Measurements from ENCODE around the gene LRRC63.

Gene LRRC63

GRCh38 chr13:46310066-46310465, 98.3 kb downstream of the LRRC63 start:
- no peak for DNase-seq (ENCODE audit: low read depth in 2 of 2)

DNA sequence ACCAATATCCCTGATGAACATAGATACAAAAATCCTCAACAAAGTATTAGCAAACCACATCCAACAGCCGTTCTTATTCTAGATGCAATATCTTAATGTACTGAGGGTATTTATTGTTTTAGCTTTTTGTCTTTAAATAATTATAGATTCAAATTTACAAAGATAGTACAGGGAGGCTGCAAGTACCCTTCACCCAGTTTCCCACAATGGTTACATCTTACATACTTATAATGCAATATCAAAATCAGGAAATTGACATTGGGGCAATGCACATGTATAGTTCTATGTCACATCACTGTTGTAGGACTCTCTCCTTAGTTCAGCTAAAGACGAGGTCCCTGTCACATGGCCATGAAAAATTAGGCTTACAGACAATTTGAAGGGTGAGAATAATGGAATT, 99.5 kb downstream of the LRRC63 start:
- no peak for DNase-seq (ENCODE audit: low read depth in 2 of 2)

DNA sequence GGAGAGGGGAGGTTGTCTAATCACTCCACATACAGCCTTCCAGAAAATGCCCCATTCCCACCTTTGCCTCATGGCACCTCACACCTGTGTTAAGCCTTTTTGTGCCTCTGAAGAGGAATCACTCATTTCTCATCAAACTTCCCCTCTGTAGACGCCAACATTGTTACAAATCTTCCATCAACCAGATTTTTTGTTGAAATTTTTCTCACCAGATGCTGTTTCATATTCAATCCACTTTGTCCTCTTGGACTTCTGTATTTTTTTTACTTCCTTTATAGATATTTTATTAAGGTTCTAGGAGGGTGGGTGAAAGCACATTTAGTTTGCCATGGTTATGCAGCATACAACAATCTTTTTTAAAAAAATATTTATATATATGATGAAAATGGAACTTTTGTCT, 101.3 kb downstream of the LRRC63 start:
- DNase-seq (ENCODE audit: low read depth in 2 of 2), result no peak

DNA sequence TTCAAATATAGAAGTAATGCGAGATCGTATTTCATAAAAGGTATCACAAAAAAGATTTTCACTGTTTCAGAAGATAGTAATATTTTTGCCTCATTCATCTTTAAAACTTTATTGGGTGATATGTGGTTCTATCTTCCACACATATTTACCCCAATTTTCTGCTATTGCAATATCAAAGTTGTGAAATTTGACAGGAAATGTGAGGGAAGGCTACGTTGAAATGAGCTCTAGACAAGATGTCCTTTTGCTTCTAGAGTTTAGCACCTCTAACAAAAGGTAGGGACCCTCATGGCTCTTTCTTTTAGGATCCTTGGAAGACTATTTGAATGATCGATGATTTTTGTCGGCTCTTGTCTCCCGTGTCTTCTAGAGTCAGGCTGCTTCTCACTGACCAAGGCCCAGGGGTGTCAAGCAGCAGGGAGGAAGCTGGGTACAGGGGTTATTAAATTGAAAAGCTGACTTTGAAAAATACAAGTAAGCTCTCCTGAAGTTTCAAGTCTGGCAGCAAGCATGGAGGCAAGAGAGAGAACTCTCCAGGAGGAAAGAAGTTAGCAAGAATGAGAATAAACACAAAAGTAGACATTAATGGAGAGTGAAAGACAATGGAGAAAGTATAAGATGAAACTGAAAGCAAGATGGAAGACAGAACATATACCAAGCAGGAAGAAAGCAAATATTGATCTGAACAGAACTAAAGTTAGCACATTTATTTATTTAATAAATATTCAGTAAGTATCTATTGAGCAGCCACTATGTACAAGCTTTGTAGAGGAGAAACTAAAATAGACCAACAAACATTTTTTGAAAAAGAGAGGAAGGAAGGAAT, 101.9 kb downstream of the LRRC63 start:
- DNase-seq (ENCODE audit: low read depth in 2 of 2), result no peak

- DNase-seq (ENCODE audit: low read depth in 2 of 2), result no peak
These were observed 102.9 kb downstream of the LRRC63 start for GRCh38 chr13:46314587-46314986.

DNA sequence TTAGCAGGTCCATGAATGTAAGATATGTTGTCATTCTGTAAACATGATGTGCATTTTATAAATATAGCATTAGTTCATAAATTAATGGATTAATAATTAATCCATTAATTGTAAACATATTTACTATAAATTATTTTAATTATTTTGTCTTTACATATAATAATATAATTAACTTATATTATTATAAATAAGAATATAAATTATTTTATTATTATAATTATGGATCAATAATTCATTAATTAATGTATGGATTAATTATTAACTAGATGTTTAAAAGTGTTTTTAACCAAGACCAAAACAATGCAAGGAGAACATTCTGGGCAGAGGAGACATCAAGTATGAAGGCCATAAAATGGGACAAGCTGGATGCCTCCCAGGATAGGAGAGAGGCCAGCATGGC, 103.3 kb downstream of the LRRC63 start:
- DNase-seq (ENCODE audit: low read depth in 2 of 2), result no peak

- DNase-seq (ENCODE audit: low read depth in 2 of 2), result no peak
These were observed 103.9 kb downstream of the LRRC63 start for GRCh38 chr13:46315491-46316075.

GRCh38 chr13:46317120-46317519, 105.4 kb downstream of the LRRC63 start:
- no peak for DNase-seq (ENCODE audit: low read depth in 2 of 2)

- no peak for DNase-seq (ENCODE audit: low read depth in 2 of 2)
These were observed 107.3 kb downstream of the LRRC63 start for GRCh38 chr13:46318986-46319385.

- no peak for DNase-seq (ENCODE audit: low read depth in 2 of 2)
These were observed 108.7 kb downstream of the LRRC63 start for GRCh38 chr13:46320406-46320805.

DNA sequence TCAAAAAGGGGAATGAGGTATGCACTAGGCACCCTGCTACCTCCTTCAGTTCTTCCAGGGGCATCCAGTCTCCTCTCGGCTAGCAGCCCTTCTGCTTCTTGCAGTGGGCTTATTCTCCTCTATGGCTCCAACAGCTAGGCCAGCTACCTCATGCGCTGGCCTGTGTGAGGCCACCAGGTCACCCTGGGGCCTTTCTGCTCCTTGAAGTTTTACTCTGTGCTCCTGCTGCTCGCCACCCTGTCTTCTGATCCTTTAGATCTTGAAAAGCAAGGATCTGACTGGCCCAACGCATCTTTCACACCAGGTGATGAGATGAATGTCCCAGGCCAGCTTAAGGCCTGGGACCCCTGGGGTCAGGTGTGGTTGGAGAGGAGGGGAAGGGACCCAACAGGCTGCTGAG, 109.1 kb downstream of the LRRC63 start:
- DNase-seq (ENCODE audit: low read depth in 2 of 2), result no peak

DNA sequence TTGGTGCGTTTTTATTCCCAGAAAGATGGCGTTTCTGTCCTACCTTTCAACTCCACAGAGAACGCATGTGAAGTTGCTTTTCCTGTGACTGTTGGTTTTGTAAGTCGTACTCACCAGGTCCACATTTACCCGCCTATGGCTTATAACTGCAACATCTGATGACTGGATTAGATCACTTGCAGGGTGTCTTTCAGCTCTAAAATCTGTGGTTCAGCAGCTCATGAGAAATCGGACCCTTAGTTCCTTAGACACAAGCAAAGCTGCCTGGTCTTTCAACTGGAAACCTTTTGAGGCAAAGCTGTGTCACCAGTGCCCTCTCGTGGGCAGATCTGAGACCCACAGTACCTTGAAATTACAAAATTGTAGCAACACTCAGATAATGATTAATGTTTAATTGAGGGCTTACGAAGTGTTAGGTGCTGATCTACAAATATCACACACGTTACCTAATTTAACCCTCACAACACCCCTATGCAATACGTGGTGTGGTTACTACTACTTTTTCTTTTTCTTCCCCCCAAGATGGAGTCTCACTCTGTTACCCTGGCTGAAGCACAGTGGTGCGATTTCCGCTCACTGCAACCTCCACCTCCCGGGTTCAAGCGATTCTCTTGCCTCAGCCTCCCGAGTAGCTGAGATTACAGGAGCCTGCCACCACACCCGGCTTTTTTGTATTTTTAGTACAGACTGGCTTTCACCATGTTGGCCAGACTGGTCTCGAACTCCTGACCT, 109.9 kb downstream of the LRRC63 start:
- DNase-seq (ENCODE audit: low read depth in 2 of 2), result peak; percentile 51 to 62

- no peak for DNase-seq (ENCODE audit: low read depth in 2 of 2)
These were observed 113.2 kb downstream of the LRRC63 start for GRCh38 chr13:46324976-46325375.

Measured in stimulated activated CD4-positive, alpha-beta T cell treated with anti-CD3 and anti-CD28 coated beads, Interleukin-12 subunit alpha, Interleukin-12 subunit beta, amount 100 ng/mL, for 24 hours (primary cell).